Right lobe of liver (tissue), 6 donors: ENCODE results near the gene ABHD16B. TPM values are rescaled to one million over a fixed set of nuclear protein-coding genes. Genes with fewer than 3 reads are reported as not detected.

ENCODE experiments used
- ATAC-seq, 4 donors: fragments of 200-7000 bp; cut with Tn5 transposase; one replicate each; pipeline ENCODE4 v1.9.1; 2020; ENCODE audit warnings: mild to moderate bottlenecking in 4 of 4, moderate library complexity in 4 of 4
- DNase-seq, 3 donors: peaks; one replicate each; pipeline ENCODE4 v3.0.0-alpha.2; 2020
- H3K27ac ChIP-seq, 3 donors: fragments of 200-600 bp; one replicate each; pipeline ENCODE4 v1.8.0; 2022
- H3K27me3 ChIP-seq, 2 donors: fragments of 200-600 bp; one replicate each; pipeline ENCODE4 v1.8.0; 2022
- H3K36me3 ChIP-seq, 4 donors: fragments of 200-600 bp; sonication (generic) in 1 of 4; one replicate each; pipeline versions ENCODE4 v1.5.1 to v1.8.0; 2017 to 2022; ENCODE audit warnings: control low read depth in 1 of 4
- H3K4me1 ChIP-seq, 4 donors: fragments of 200-600 bp; sonication (generic) in 1 of 4; one replicate each; pipeline versions ENCODE4 v1.5.1 to v1.8.0; 2017 to 2022; ENCODE audit warnings: control low read depth in 1 of 4
- H3K4me3 ChIP-seq, 3 donors: fragments of 200-600 bp; one replicate each; pipeline ENCODE4 v1.8.0; 2022
- H3K9me3 ChIP-seq, 4 donors: fragments of 200-600 bp; sonication (generic) in 1 of 4; one replicate each; pipeline versions ENCODE4 v1.5.1 to v1.8.0; 2017 to 2022; ENCODE audit warnings: control low read depth in 1 of 4
- POLR2A ChIP-seq: fragments of 450-650 bp; IDR thresholded peaks from one replicate; pipeline ENCODE4 v1.6.1; 2017; ENCODE audit warnings: antibody characterized with exemption, mild to moderate bottlenecking
- WGBS: methylation state at CpG from one replicate; pipeline ENCODE4 v1.1.6; 2018; ENCODE audit warnings: low coverage, low lambda C conversion rate; ENCODE audit not compliant: insufficient coverage; ENCODE audit errors: missing lambda C conversion rate; 5-methylcytosine and 5-hydroxymethylcytosine counted together
- intact Hi-C, 2 donors: fragments of 100-400 bp; cut with DNase I; formaldehyde crosslinking; loops; one replicate each; pipeline versions ENCODE4 v1.11.2 to v1.14.1; 2022
- total RNA-seq, 6 experiments: library from RNA; depleted of rRNA in 2 of 6; stranded (reverse); fragments of >200 nt in 2 of 6; fragmentation: NEBNext Ultra II Directional in 3 of 6; extraction: Animal tissue kit (Norgen Biotek cat#: 25700) in 3 of 6; gene quantifications; one replicate each; pipeline versions ENCODE4 v1.1.0 to v1.2.4, GENCODE V29; 2016 to 2023
- TF ChIP-seq, protein P1 (sequence below), 4 donors: fragments of 200-600 bp in 3 of 4; fragments of 450-650 bp in 1 of 4; IDR thresholded peaks; one replicate each; pipeline versions ENCODE4 v1.5.1 to v1.8.0; 2016 to 2022; ENCODE audit warnings: antibody characterized with exemption in 4 of 4, mild to moderate bottlenecking in 2 of 4
- donor health status: DM: no; HTN: yes; CAD: no.
- donor health status: DM: no; HTN: no; CAD: no.
- donor health status: DM: no; HTN: no; CAD: no.
- donor health status: DM: no; HTN: yes; CAD: no.
- donor health status: DM: no; HTN: yes; CAD: no.

The ABHD16B gene
- total RNA-seq, 6 experiments from 2014 or later: not detected

GRCh38 chr20:63896264-63897105 is 35.2 kb downstream of the ABHD16B start:
- ATAC-seq (peak; percentile 41 to 55 (median 46)), DNase-seq (peak; percentile 63 to 81 (median 79))
- 7% methylated on average over 18 of the region's 18 CpGs for WGBS
- Histone ChIP-seq H3K4me3 (peak overlapping the region; percentile 56 to 67 (median 56)), H3K27ac (peak overlapping the region; percentile 55 to 84 (median 77)), H3K9me3 (no peaks in the 10 kb centered on the region), H3K36me3 (peaks cover 0 to 3% (median 0%) of the 10 kb centered on the region in 4 donors), H3K27me3 (no peaks in the 10 kb centered on the region), H3K4me1 (peaks cover 0 to 37% (median 9%) of the 10 kb centered on the region in 4 donors)
- TF ChIP-seq, protein P1, sequence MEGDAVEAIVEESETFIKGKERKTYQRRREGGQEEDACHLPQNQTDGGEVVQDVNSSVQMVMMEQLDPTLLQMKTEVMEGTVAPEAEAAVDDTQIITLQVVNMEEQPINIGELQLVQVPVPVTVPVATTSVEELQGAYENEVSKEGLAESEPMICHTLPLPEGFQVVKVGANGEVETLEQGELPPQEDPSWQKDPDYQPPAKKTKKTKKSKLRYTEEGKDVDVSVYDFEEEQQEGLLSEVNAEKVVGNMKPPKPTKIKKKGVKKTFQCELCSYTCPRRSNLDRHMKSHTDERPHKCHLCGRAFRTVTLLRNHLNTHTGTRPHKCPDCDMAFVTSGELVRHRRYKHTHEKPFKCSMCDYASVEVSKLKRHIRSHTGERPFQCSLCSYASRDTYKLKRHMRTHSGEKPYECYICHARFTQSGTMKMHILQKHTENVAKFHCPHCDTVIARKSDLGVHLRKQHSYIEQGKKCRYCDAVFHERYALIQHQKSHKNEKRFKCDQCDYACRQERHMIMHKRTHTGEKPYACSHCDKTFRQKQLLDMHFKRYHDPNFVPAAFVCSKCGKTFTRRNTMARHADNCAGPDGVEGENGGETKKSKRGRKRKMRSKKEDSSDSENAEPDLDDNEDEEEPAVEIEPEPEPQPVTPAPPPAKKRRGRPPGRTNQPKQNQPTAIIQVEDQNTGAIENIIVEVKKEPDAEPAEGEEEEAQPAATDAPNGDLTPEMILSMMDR (IDR thresholded peaks at IDR 0.05): no peak
- TF ChIP-seq POLR2A: no peak
- intact Hi-C loops: no loop called here

GRCh38 chr20:63897978-63898561 is 36.8 kb downstream of the ABHD16B start:
- intact Hi-C loops: no loop called here
- Histone ChIP-seq H3K27me3 (no peaks in the 10 kb centered on the region), H3K27ac (no peak overlapping the region), H3K9me3 (no peaks in the 10 kb centered on the region), H3K4me3 (no peak overlapping the region), H3K4me1 (peaks cover 0 to 37% (median 9%) of the 10 kb centered on the region in 4 donors), H3K36me3 (peaks cover 0 to 3% (median 0%) of the 10 kb centered on the region in 4 donors)
- TF ChIP-seq, protein P1 (IDR thresholded peaks at IDR 0.05): no peak
- no peak for TF ChIP-seq POLR2A
- ATAC-seq: no peak
- no peak for DNase-seq
- 78% methylated on average over 6 of the region's 6 CpGs for WGBS

GRCh38 chr20:63898882-63899558 is 37.7 kb downstream of the ABHD16B start:
- Histone ChIP-seq H3K4me3 (no peak overlapping the region), H3K4me1 (peaks cover 0 to 32% (median 9%) of the 10 kb centered on the region in 4 donors), H3K9me3 (no peaks in the 10 kb centered on the region), H3K27ac (no peak overlapping the region), H3K27me3 (no peaks in the 10 kb centered on the region), H3K36me3 (peaks cover 0 to 3% (median 0%) of the 10 kb centered on the region in 4 donors)
- ATAC-seq: no peak
- 70% methylated on average over 10 of the region's 10 CpGs for WGBS
- intact Hi-C loops: no loop called here
- DNase-seq: no peak
- TF ChIP-seq, protein P1 (IDR thresholded peaks at IDR 0.05): no peak

DNA sequence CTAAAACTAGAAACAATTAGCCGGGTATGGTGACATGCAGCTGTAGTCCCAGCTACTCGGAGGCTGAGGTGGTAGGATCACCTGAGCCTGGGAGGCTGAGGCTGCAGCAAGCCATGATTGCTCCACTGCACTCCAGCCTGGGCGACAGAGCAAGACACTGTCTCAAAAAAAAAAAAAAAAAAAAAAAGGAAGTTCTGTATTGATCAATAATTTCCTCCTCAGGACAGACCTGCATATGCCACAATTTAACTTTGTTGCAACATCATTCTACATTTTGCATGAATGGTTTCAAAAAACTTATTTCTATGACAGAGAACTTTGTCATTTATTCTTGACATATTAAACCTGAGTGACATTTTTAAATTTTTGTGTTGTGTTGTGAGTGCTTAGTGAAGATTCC is 39.1 kb downstream of the ABHD16B start:
- Histone ChIP-seq H3K9me3 (no peaks in the 10 kb centered on the region), H3K27ac (no peak overlapping the region), H3K27me3 (no peaks in the 10 kb centered on the region), H3K4me3 (no peak overlapping the region), H3K4me1 (peaks cover 0 to 30% (median 9%) of the 10 kb centered on the region in 4 donors), H3K36me3 (peaks cover 0 to 3% (median 0%) of the 10 kb centered on the region in 4 donors)
- no peak for TF ChIP-seq POLR2A
- TF ChIP-seq, protein P1 (IDR thresholded peaks at IDR 0.05): no peak
- no peak for ATAC-seq
- WGBS: 68% methylated on average over 3 of the region's 3 CpGs
- DNase-seq: no peak
- intact Hi-C loops: no loop called here
